A549 (cell line): Measurements from ENCODE around the gene SENP5.

Experiments used
- CTCF ChIP-seq: fragments of >200 bp; sonication (Bioruptor Twin); formaldehyde crosslinking; IDR thresholded peaks from 3 replicates; pipeline ENCODE4 v1.5.1; 2016
- EP300 ChIP-seq, 2 experiments: fragments of >200 bp; sonication (Bioruptor Twin); formaldehyde crosslinking; IDR thresholded peaks; 2 replicates in 1 of 2; 3 replicates in 1 of 2; pipeline ENCODE4 v1.6.1; 2016 to 2017
- KDM1A ChIP-seq: fragments of 200-600 bp; sonication (generic); IDR thresholded peaks from 2 replicates; pipeline ENCODE4 v1.6.1; 2016; ENCODE audit warnings: low read depth, mild to moderate bottlenecking
- POLR2A ChIP-seq: IDR thresholded peaks from 2 replicates; pipeline ENCODE4 v1.6.1; 2012; ENCODE audit warnings: mild to moderate bottlenecking, low read length
- SMC3 ChIP-seq: fragments of >200 bp; sonication (Bioruptor Twin); formaldehyde crosslinking; IDR thresholded peaks from 3 replicates; pipeline ENCODE4 v1.6.1; 2018; ENCODE audit warnings: inconsistent platforms
- ZC3H11A ChIP-seq: fragments of 450-650 bp; IDR thresholded peaks from 2 replicates; pipeline ENCODE4 v1.6.1; 2014; ENCODE audit warnings: antibody characterized with exemption, mild to moderate bottlenecking
- TF ChIP-seq, protein P1 (sequence below): fragments of 200-600 bp; sonication (generic); IDR thresholded peaks from 2 replicates; pipeline ENCODE4 v1.6.1; 2016; ENCODE audit warnings: antibody characterized with exemption, mild to moderate bottlenecking, moderate library complexity

GRCh38 chr3:196983186-196983585, 115.5 kb downstream of the SENP5 start:
- TF ChIP-seq KDM1A: no peak
- TF ChIP-seq CTCF: no peak
- TF ChIP-seq POLR2A: no peak
- no peak for TF ChIP-seq SMC3
- TF ChIP-seq, protein P1, sequence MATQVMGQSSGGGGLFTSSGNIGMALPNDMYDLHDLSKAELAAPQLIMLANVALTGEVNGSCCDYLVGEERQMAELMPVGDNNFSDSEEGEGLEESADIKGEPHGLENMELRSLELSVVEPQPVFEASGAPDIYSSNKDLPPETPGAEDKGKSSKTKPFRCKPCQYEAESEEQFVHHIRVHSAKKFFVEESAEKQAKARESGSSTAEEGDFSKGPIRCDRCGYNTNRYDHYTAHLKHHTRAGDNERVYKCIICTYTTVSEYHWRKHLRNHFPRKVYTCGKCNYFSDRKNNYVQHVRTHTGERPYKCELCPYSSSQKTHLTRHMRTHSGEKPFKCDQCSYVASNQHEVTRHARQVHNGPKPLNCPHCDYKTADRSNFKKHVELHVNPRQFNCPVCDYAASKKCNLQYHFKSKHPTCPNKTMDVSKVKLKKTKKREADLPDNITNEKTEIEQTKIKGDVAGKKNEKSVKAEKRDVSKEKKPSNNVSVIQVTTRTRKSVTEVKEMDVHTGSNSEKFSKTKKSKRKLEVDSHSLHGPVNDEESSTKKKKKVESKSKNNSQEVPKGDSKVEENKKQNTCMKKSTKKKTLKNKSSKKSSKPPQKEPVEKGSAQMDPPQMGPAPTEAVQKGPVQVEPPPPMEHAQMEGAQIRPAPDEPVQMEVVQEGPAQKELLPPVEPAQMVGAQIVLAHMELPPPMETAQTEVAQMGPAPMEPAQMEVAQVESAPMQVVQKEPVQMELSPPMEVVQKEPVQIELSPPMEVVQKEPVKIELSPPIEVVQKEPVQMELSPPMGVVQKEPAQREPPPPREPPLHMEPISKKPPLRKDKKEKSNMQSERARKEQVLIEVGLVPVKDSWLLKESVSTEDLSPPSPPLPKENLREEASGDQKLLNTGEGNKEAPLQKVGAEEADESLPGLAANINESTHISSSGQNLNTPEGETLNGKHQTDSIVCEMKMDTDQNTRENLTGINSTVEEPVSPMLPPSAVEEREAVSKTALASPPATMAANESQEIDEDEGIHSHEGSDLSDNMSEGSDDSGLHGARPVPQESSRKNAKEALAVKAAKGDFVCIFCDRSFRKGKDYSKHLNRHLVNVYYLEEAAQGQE: no peak
- no peak for TF ChIP-seq ZC3H11A
- TF ChIP-seq EP300 (IDR thresholded peaks at IDR 0.05): no peak
